Kidney tubule cell (primary cell): ENCODE measurements around the gene BMPR1A.
"Not testable (repeated sequence)": the region's sequence is repeated elsewhere in the genome, so short reads cannot be mapped to it uniquely, and the experiment has no call there.

Source experiments
- DNase-seq: peaks from one replicate; pipeline ENCODE4 v3.0.0-alpha.2; 2018; ENCODE audit warnings: low spot score

Gene BMPR1A

DNA sequence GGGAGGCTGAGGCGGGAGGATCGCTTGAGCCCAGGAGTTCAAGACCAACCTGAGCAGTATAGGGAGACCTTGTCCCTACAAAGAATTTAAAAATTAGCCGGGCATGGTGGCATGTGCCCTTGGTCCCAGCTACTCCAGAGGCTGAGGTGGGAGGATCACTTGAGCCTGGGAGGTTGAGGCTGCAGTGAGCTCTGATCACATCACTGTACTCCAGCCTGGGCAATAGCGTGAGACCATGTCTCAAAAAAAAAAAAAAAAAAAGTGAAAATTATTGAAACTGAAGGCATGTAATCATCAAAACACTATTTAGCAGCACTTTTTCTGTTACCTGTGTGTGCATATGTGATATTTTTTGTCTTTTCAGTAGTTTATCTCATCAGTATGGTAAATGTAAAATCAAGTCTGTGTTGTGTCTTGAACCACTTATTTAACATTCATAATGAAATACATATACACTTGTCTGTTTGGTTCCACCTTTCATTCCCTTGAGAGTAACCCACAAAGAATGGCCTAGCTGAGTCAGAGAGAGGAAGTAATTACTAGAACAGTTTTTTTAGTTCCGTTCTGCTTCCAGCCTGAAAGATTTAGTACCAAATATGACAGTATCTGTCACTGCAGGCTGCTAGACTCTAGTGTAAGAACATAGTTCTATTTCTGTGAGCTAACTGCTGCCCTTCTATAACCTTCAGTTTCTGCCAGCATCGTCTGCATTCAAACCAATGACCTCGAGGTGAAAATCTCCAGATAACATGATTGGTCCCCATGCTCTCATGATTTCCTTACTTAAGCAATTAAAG, 132.4 kb downstream of the BMPR1A start:
- peak; percentile 63 for DNase-seq

DNA sequence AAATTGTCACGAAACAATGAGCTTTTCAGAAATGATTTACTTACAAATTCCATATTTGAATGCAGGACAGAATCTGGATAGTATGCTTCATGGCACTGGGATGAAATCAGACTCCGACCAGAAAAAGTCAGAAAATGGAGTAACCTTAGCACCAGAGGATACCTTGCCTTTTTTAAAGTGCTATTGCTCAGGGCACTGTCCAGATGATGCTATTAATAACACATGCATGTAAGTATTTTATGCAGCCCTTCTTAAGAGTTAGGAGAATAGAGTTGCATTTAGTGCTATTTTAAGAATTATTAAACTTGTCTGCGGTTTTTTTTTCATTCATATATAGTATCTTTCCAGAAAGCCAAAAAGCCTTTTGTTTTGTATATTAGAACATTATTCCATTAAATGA, 133.6 kb downstream of the BMPR1A start:
- no peak for DNase-seq

DNA sequence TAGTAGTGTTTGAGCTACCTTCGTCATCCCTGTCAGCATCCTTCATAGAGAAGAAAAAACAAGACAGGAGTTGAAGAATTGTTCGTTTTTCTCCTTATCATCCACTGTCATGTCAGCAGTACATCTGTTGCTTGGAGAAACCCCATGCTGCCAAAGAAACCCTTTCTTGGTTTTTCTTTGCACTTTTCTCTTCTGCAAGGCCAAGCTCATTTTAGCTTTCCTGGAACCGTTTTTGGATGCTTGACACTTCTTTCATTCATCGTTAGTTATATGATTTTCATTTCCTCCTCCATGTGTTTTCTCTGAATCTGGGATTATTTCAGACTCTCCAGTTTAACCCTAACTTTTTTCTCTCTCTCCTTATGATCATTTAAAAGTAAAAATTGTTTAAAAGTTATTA, 142.1 kb downstream of the BMPR1A start:
- DNase-seq: no peak

DNA sequence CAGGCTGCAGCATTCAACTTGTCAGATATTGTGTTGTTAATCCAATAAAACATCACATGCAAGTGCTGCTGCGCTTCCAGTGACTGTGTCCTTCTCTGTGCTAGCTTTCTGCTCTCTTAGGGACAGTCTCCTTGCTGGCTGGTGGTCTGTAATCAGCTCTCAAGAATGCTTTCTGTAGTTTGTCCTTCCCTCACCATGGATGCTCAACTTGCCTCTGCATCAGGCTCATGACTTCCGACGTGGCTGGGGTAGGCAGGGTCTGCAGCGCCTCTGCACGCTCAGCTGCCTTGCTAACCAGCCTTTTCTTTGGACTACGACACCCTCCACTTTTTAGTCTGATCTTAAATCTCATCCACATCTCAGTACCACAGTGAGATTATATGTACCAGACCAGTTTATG, 142.7 kb downstream of the BMPR1A start:
- DNase-seq: no peak

DNA sequence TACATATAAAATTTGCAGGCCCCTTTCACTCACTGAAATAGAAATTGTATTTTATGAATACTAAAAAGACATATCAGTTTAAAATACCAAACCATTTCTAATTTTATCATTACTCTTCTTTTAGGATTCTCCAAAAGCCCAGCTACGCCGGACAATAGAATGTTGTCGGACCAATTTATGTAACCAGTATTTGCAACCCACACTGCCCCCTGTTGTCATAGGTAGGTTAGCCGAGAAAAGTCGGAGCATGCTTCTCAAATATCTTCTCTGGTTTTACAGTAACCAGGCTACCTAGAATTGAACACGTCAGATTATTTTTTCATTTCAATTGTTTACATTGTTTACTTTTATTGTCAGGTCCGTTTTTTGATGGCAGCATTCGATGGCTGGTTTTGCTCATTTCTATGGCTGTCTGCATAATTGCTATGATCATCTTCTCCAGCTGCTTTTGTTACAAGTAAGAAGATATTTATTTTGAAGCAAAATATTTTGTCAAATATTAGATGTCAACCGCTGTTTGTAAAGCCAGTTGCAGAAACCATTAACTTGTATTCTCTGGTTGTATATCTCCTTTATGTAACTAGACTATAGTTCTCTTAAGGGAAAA, 143.4 kb downstream of the BMPR1A start:
- DNase-seq: peak; percentile 65

DNA sequence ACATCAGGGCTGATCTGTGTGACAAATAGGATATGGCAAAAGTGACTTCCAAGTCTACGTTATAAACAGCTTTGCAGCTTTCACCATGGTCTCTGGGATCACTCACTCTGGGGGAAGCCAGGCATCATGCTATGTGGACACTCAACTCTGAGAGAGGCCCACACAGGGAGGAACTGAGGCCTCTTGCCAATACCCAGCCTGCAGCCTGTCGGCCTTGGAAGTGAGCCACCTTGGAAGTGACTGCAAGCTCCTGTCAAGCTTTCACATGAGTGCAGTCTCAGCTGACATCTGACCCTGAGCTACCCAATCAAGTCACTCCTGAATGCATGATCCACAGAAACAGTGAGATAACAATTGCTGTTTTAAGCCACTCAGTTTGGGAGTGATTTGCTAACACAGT, 144.5 kb downstream of the BMPR1A start:
- DNase-seq: no peak

DNA sequence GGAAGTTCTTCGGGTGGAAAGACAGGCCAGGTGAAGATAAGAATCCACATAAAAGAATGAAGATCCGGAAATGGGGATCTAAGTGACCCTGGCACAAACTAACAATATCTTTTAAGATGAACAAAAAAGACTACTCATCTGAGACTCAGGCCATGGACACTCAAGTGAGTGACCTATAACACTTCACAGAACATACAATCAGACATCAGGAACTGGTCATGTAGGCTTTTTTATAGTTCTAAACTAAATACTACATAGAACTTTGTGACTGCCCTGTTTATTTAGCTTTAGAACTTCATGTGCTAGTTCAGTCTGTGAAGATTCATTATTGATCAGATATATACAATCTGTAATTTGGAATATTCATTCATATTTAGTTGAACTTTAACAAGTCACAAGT, 148.2 kb downstream of the BMPR1A start:
- DNase-seq: no peak

DNA sequence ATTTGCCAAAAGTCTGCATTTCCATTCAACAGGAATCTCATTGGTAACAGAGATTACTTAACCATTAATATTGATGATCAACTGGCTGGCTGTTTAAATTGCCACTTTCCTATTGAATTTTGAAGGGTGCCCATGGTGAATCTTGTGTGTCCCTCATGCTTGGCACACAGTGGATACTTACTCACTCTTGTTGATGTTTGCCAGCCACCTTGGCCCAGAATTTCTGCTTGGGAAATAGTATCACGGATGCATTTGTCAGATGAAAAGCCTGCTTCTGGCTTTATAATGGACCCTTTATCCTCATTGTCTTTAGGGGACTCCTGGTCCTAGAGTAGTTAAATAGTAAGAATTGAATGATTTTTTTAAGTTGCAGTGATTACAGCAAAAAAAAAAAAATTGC, 149.0 kb downstream of the BMPR1A start:
- DNase-seq: no peak

DNA sequence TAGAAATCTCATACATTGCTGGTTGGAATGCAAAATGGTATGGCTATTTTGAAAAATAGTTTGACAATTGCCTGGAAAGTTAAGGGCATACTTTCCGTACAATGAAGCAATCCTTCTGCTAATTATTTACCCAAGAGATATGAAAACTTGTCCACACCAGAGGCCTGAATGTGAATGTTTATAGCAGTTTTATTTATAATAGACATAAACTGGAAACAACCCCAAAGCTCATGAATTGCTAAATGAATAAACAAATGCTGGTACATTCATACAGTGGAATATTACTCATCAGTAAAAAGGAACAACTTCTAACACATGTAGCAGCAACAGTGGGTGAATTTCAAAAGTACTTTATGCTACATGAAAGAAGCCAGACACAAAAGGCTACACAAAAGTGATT, 158.3 kb downstream of the BMPR1A start:
- no peak for DNase-seq

DNA sequence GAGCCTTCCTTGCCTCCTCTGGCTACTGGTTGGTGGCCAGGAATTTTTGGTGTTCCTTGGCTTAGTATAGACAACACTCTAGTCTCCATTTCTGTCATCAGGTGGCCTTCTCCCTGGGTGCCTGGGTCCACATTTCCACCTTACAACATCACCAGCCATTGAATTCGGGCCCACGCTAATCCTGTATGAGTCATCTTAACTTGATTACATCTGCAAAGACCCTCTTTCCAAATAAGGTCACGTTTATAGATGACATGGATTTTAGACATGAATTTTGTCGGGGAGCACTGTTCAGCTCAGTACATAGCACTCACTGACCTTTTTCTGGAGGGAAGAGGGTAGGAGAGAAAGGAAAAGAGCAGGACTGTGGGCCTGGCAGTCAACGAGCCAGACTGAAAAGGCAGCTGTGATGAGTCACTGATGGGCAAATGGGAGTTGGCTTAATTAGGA, 161.6 kb downstream of the BMPR1A start:
- DNase-seq: no peak

DNA sequence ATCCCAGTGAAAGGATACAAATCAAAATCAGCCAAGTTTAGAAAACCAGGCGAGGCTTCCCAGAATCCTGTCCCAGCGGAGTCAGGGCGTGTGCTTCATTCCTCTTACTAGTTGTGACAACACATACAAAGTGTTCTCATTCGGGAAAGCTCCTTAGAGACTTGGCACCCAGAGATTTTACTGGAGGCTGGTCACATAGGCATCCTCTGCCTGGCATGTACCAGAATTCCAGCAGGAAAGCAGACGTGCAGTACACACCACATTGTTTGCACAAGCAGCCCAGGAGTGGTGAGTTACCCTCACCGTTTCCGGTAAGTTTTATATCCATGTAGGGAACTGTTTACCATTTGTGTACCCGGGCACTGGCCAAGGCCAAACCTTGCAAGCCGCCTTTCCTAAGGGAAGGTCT, 166.1 kb downstream of the BMPR1A start:
- DNase-seq: no peak

DNA sequence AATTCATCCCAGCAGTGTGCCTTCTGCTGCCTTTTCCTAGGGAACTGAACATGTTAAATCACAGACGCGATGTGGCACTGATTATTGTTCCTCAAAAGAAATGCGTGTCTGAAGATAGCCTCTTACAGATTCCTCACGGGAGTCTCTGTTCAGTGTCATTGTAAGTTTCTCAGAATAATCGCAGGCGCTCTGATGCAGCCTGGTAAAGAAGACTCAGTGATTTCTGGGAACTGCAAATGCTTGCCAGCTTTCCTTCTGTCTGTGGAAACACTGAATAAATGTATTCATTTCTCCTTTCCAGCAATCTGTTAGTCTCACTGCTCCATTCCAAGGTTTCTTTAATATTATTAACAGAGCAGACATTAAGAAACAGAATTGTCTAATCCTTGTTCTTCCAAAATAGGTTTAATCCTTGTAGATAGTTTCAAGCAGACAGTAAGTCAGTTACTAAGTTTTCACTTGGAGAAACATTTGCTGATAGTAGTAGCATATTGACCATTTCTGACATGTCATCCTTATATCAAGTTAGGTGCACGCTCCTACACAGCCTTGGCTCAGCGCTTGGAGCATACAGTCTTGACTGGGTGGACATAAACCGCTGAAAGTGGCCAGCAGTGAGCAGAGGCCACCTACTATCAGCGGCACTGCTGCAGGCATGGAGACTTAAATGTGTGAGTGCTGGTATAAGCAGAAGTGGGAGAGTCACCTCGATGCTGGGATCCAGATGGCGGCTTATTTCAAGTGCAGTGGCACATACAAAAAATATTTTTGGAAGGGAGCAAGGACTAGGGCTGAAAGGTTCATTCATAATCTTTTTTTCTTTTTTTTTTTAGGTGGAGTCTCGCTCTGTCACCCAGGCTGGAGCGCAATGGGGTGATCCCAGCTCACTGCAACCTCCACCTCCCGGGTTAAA, 173.3 kb downstream of the BMPR1A start:
- DNase-seq: no peak

DNA sequence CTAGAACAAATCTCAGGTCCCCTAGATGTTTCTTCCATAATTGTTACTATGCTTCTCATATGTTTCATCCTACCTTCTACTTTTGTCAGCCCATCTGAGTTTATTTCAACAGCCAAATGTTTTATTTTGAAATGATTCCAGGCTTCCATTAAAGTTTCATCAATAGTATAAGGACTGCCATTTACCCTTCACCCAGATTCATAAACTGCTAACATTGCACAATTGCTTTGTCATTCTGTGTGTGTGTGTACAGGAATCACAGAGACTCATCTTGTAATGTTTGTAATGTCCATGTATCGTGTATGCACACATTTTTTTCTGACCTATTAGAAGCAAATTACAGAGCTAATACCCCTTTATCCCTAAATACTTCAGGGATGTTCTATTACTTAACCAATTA, 175.5 kb downstream of the BMPR1A start:
- no peak for DNase-seq

DNA sequence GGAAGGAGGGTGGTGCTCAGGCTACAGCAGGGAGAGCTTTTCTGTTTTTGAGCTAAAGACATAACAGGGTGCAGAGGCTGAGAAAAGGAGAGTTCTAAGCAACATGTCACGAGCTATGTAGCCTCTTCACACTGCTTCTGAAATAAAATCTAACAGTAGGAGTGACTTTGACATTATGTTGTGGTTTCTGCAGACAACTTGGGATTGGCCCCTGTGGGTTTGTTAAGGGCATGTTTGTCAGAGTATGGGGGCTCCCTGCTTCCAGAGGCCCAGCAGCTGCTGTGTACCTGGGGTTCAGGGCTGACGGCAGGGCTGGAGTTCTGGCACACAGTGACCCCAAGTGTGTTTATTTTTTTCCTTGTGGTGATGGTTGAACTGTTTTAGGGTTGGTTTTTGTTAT, 176.3 kb downstream of the BMPR1A start:
- no peak for DNase-seq

DNA sequence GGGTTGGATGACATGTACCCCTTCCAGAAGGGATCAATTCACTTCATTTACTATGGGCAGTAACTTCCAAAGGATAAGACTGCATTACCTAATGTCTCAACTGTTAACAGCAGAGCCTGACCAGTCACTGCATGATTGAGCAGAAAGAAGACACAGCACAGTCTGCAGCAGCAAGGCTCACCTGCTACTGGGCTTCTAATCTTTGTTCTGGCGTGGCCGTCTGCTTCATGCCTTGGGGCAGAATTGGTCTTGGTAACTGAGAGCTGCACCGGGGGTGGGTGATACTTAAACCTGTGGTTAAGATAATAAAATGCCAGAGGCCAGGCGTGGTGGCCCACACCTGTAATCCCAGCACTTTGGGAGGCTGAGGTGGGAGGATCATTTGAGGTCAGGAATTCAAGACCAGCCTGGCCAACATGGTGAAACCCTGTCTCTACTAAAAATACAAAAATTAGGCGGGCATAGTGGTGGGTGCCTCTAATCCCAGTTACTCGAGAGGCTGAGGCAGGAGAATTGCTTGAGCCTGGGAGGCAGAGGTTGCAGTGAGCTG, 177.8 kb downstream of the BMPR1A start:
- DNase-seq: peak; percentile 34

DNA sequence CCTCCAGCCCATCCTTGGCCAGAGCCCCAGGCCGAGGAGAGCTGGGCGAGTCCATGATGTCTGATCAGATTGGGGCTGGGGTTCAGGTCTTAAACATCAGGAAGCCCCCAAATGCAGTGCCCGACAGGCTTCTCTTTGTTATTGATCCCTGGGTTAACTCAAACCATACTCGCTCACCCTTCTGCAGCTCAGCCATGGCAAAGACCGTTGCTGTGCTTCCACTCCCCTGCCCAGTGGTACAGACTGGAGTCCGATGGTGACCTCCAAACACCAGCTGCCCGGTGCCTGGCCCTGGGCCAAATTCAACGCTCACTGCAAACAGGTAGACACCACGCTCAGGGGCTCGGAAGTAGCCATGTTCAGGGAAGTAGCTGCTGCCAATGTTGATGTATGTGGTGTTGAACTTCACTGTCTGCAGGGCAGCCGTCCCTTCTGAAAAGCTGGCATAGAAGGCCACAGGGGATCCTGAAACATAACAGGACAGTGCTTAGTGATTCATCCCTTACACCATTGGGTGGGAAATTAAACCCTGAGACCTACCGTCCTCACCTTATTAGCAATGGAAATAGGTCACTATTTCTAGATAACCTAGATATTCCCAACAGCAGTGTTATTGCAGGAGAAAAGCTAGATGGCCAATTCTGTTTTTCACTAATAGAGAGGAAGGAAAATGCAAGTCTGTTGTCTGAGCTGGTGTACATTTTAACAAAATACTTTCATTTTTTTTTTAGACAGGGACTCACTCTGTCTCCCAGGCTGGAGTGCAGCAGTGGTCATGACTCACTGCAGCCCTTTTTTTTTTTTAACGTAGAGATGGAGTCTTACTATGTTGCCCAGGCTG, 180.5 kb downstream of the BMPR1A start:
- DNase-seq: peak; percentile 55

DNA sequence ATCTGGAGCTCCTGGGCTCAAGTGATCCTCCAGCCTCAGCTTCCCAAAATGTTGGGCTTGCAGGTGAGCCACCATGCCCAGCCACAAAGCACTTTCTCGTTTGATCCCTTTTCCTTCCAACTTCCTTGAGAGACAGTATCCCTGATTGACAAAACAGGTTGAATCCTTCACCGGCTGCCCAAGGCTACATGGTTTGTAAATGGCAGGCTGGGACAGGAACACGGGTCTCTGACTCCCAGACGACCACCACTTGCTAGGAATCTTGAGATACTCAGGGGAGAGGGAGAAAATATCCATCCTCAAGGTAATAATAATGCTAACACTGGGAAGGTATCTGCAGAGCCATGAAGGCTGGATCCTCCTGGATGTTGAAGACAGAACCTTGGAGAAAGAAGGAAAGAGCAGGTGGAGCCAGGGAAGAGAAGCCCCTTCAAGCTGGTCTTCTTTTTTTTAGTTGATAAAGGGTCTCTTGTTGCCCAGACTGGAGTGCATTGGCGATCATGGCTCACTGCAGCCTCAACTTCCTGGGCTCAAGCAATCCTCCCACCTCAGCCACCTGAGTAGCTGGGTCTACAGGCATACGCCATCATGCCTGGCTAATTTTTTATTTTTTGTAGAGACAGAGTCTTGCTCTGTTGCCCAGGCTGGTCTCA, 181.2 kb downstream of the BMPR1A start:
- no peak for DNase-seq

DNA sequence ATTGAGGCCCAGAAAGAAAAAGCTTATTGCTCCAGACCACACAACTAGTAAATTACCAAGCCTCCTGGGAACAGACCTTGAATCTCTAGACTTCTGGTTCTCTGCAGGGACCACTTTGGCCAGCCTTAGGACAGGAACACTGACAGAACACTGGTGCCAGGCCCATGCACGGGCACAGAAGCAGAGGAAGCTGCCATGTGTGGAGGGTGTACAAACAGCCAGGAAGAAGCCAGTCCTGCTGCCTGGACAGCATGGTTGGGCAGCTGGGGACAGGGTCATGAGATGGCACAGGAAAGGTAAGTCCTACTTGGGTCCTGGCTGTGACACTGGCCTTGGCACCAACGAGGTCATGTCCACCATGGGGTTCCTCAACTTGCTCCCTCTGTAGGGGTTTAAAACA, 181.8 kb downstream of the BMPR1A start:
- no peak for DNase-seq

DNA sequence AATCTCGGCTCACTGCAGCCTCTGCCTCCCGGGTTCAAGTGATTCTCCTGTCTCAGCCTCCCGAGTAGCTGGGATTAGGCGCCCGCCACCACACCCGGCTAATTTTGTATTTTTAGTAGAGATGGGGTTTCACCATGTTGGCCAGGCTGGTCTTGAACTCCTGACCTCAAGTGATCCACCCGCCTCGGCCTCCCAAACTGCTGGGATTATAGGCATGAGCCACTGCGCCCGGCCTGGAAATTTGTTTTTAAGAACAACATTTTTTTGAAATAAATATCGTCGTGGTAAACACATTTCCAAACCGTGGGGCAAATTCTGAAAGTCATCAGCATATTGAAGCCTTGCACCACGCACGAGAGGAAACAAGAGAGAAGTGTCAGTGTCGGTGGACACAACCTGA, 183.7 kb downstream of the BMPR1A start:
- DNase-seq: not testable (repeated sequence)

DNA sequence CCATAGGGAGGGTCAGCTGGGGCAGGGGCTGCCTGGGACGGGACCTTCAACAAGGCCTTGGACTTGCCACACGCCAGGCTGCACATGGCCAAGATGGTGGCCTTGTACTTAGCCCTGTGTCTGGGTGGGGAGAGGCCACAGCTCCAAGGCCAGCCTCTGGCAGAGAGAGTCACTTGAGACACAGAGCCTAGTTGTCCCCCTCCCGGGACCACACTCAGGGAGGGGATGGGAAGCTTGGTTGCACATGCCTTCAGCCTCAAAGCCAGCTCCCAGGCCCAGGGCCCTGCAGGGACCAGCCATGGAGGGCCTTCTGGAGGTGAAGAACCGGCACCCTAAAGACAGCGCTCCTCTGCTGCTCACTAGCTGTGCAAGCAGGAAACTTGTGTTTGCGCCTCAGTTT, 184.3 kb downstream of the BMPR1A start:
- DNase-seq: no peak

DNA sequence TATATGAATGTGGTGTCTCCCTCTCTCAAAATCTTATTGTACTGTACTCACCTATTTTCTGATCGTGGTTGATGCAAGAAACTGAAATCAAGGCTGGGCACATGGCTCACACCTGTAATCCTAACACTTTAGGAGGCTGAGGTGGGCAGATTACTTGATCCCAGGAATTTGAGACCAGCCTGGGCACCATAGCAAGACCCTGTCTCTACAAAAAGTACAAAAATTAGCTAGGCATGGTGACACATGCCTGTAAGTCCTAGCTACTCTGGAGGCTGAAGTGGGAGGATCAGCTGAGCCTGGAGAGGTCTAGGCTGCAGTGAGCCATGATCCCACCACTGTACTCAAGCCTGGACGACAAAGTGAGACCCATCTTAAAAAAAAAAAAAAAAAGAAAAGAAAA, 185.0 kb downstream of the BMPR1A start:
- DNase-seq: no peak
